ENCODE data around the gene VCPKMT.

DNA sequence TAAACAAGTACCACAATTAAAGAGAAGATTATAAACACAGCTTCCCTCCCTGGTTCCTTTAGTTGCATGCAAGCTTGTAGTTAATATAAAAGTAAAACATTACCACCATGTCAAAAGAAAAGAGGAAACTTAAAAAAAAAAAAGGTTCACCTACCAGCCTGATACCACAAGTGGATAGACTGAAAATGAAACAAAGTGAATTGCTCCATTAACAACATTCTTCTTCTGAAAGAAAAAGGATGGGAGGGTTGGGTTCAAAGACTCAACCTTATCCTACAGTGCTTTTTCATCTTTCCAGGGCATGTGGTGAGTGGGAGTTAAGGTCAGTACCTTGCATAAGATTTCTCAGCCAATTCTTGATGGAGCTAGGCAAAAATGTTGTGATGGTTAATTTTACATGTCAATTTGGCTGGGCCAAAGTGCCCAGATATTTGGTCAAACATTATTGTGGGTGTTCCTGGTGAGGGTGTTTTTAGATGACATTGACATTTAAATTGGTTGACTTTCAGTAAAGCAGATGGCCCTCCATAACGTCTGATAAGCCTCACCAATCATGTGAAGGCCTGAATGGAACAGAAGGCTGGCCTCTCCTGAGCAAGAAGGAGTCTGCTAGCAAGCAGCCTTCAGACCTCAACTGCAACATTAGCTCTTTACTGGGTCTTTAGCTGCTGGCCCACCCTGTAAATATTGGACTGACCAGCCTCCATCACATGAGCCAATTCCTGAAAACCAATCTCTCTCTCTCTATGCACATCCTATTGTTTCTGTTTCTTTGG is 28.8 kb downstream of the VCPKMT start:
- TF ChIP-seq, protein P1, sequence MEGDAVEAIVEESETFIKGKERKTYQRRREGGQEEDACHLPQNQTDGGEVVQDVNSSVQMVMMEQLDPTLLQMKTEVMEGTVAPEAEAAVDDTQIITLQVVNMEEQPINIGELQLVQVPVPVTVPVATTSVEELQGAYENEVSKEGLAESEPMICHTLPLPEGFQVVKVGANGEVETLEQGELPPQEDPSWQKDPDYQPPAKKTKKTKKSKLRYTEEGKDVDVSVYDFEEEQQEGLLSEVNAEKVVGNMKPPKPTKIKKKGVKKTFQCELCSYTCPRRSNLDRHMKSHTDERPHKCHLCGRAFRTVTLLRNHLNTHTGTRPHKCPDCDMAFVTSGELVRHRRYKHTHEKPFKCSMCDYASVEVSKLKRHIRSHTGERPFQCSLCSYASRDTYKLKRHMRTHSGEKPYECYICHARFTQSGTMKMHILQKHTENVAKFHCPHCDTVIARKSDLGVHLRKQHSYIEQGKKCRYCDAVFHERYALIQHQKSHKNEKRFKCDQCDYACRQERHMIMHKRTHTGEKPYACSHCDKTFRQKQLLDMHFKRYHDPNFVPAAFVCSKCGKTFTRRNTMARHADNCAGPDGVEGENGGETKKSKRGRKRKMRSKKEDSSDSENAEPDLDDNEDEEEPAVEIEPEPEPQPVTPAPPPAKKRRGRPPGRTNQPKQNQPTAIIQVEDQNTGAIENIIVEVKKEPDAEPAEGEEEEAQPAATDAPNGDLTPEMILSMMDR (IDR thresholded peaks at IDR 0.05), result no peak
- no peak for TF ChIP-seq POLR2A (IDR thresholded peaks at IDR 0.05)

Data from uterus (tissue), 2 donors.